Endothelial cell (in vitro differentiated cells): Measurements from ENCODE around the gene APBB2. TPM values are rescaled to one million over a fixed set of nuclear protein-coding genes. Genes with fewer than 3 reads are reported as not detected.

Source experiments
- DNase-seq: peaks from one replicate; pipeline ENCODE4 v3.0.0; 2021; ENCODE audit warnings: low spot score
- H3K27ac Mint-ChIP-seq: one replicate; pipeline ENCODE4 v1.8.0; 2021; ENCODE audit warnings: mixed read lengths, inconsistent platforms; ENCODE audit not compliant: unreplicated experiment
- H3K27me3 Mint-ChIP-seq: one replicate; pipeline ENCODE4 v1.8.0; 2021; ENCODE audit warnings: mild to moderate bottlenecking, moderate library complexity, mixed read lengths, inconsistent platforms; ENCODE audit not compliant: unreplicated experiment
- H3K36me3 Mint-ChIP-seq: one replicate; pipeline ENCODE4 v1.8.0; 2021; ENCODE audit warnings: mild to moderate bottlenecking, low read depth, mixed read lengths, inconsistent platforms; ENCODE audit not compliant: unreplicated experiment
- H3K4me1 Mint-ChIP-seq: one replicate; pipeline ENCODE4 v1.8.0; 2021; ENCODE audit warnings: mild to moderate bottlenecking, mixed read lengths, inconsistent platforms; ENCODE audit not compliant: unreplicated experiment
- H3K4me3 Mint-ChIP-seq: one replicate; pipeline ENCODE4 v1.8.0; 2021; ENCODE audit warnings: mild to moderate bottlenecking, mixed read lengths, inconsistent platforms; ENCODE audit not compliant: unreplicated experiment
- H3K9me3 Mint-ChIP-seq: one replicate; pipeline ENCODE4 v1.8.0; 2021; ENCODE audit warnings: mixed read lengths, inconsistent platforms; ENCODE audit not compliant: unreplicated experiment
- total RNA-seq: library from RNA; stranded (reverse); fragmentation: NEBNext Ultra II Directional; extraction: Animal tissue kit (Norgen Biotek cat#: 25700); gene quantifications from one replicate; pipeline ENCODE4 v1.2.1, GENCODE V29; 2021; ENCODE audit not compliant: unreplicated experiment
- TF ChIP-seq, protein P1 (sequence below): fragments of 200-600 bp; sonication (generic); IDR thresholded peaks from one replicate; pipeline ENCODE4 v1.5.0; 2021; ENCODE audit warnings: antibody characterized with exemption; ENCODE audit not compliant: unreplicated experiment

The APBB2 gene
- total RNA-seq, 1 donor from 2014 or later, result 103 TPM

DNA sequence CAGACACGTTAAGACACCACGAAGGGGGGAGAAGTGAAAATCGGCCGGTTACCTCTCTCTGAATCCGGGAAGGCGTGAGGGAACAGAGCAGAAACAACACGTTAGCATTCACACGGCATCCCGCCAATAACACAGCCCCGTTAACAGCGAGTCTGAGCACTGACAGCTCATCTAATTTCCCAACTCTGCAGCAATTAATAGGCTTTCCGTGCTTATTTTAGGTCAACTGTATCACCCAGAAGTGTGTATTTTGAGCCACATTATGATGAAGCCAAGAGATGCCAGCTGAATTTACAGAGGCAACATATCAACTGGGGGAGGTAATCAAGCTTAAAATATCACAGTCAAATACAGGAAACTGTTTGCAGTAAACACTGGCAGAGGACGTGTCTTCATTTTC is 372.0 kb downstream of the APBB2 start:
- Mint-ChIP-seq H3K27ac (no peak overlapping the region), H3K36me3 (peaks cover 9% of the 10 kb centered on the region), H3K27me3 (peaks cover 3% of the 10 kb centered on the region), H3K4me1 (peaks cover 16% of the 10 kb centered on the region), H3K9me3 (no peaks in the 10 kb centered on the region), H3K4me3 (no peak overlapping the region)
- no peak for DNase-seq
- TF ChIP-seq, protein P1, sequence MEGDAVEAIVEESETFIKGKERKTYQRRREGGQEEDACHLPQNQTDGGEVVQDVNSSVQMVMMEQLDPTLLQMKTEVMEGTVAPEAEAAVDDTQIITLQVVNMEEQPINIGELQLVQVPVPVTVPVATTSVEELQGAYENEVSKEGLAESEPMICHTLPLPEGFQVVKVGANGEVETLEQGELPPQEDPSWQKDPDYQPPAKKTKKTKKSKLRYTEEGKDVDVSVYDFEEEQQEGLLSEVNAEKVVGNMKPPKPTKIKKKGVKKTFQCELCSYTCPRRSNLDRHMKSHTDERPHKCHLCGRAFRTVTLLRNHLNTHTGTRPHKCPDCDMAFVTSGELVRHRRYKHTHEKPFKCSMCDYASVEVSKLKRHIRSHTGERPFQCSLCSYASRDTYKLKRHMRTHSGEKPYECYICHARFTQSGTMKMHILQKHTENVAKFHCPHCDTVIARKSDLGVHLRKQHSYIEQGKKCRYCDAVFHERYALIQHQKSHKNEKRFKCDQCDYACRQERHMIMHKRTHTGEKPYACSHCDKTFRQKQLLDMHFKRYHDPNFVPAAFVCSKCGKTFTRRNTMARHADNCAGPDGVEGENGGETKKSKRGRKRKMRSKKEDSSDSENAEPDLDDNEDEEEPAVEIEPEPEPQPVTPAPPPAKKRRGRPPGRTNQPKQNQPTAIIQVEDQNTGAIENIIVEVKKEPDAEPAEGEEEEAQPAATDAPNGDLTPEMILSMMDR, result no peak

DNA sequence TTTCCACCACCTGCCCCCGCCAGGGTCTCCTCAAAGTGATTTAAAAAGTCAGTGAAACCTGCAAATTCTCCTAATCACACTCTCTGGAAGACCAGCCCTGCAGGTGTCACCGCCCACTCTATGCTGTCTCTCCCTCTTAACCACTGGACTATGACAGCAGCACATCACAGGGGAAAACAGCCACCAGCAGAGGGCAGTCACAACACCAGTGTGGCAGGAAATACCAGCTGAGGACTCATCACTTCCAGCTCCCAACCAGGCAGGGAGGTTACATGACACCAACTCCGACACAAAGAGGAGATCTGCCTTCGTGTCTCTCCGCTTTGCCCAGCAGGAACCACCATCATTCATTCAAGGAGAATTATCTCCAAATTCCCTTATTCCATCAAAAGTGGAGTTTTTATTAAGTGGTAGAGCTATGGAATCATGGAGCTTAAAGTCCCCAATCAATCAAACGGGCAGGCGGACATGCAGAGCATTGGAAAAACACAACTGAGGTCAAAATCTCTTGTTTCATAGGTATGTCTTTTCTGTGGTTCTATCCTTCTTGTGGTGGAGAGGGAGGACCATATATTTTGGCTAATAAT is 373.3 kb downstream of the APBB2 start:
- TF ChIP-seq, protein P1, result peak; percentile 79
- Mint-ChIP-seq H3K4me3 (no peak overlapping the region), H3K27me3 (peaks cover 3% of the 10 kb centered on the region), H3K27ac (no peak overlapping the region), H3K9me3 (no peaks in the 10 kb centered on the region), H3K4me1 (peaks cover 11% of the 10 kb centered on the region), H3K36me3 (peaks cover 13% of the 10 kb centered on the region)
- DNase-seq, result peak; percentile 86

DNA sequence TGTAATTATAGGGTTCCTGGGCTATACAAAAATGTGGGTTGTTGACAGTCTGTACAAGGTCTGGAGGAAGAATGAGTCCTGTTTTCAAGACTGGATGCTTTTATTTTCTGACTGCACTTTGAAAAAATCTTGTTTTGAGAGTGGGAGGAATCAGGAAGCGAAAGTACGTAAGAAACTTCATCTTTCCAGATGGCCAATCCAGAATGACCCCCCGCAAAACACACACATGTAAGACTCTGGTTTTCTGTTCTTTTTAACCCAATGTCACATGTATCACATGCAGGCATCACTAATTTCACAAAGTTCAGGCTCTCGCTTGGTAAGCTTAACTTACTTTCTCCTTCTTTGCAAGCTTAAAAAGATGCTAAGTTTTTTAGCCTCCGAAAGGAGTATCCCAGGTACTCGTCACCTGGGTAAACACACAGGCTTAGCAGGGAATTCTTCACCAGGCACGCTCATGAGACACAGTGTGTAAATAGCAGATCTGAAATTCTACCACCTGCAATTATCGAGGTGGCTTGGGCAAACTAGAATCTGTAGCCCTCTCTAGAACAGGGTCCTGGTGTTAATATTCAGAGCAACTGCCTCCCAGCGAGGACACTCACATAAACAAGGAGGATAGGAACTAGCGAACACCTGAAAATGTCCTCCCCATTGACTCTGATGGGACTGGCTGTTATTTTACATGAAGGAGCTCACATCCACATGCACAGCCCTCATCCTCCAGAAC is 373.9 kb downstream of the APBB2 start:
- H3K27me3 Mint-ChIP-seq, result peaks cover 3% of the 10 kb centered on the region
- no peak for DNase-seq
- no peak overlapping the region for H3K4me3 Mint-ChIP-seq
- peaks cover 20% of the 10 kb centered on the region for H3K36me3 Mint-ChIP-seq
- TF ChIP-seq, protein P1, result no peak
- peaks cover 11% of the 10 kb centered on the region for H3K4me1 Mint-ChIP-seq
- no peak overlapping the region for H3K27ac Mint-ChIP-seq
- H3K9me3 Mint-ChIP-seq, result no peaks in the 10 kb centered on the region

DNA sequence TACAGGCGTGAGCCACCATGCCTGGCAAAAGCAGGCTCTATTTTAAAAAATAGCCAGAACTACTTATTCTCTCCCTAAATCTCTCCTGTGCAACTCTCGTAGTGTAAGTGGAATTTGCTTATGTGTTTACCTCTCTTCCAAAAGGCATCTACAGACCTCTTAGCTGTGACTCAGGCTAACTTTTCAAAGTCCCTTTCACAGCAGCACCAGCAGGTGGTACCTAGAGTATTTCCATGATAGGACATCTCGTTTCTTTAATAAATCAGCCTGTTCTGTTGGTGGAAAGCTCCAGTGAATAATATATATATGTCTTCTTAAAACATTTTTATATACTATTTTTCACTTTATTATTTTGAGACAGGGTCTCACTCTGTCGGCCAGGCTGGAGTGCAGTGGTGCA is 375.6 kb downstream of the APBB2 start:
- peaks cover 3% of the 10 kb centered on the region for H3K27me3 Mint-ChIP-seq
- peaks cover 11% of the 10 kb centered on the region for H3K4me1 Mint-ChIP-seq
- H3K4me3 Mint-ChIP-seq, result no peak overlapping the region
- peaks cover 28% of the 10 kb centered on the region for H3K36me3 Mint-ChIP-seq
- H3K27ac Mint-ChIP-seq, result no peak overlapping the region
- no peaks in the 10 kb centered on the region for H3K9me3 Mint-ChIP-seq
- DNase-seq, result no peak
- TF ChIP-seq, protein P1, result no peak
